Heart left ventricle (tissue), 16 donors: ENCODE results near the gene APOB. TPM values are rescaled to one million over a fixed set of nuclear protein-coding genes. Genes with fewer than 3 reads are reported as not detected.

Experiments
- ATAC-seq, 4 donors: fragments of 200-7000 bp; cut with Tn5 transposase; one replicate each; pipeline ENCODE4 v1.9.1; 2020 to 2022; ENCODE audit warnings: moderate library complexity in 4 of 4, mild to moderate bottlenecking in 3 of 4, moderate number of reproducible peaks in 1 of 4
- DNase-seq, 5 donors: peaks; one replicate each; pipeline ENCODE4 v3.0.0-alpha.2; 2020
- H3K27ac ChIP-seq, 12 donors: fragments of 200-600 bp; sonication (generic) in 4 of 12; one replicate each; pipeline versions ENCODE4 v1.5.0 to v1.8.0; 2016 to 2022; ENCODE audit warnings: mild to moderate bottlenecking in 2 of 12
- H3K27me3 ChIP-seq, 9 donors: fragments of 200-600 bp; sonication (generic) in 2 of 9; one replicate each; pipeline versions ENCODE4 v1.5.1 to v1.8.0; 2016 to 2022; ENCODE audit warnings: mild to moderate bottlenecking in 3 of 9
- H3K36me3 ChIP-seq, 9 donors: fragments of 200-600 bp; sonication (generic) in 2 of 9; one replicate each; pipeline versions ENCODE4 v1.5.0 to v1.8.0; 2018 to 2022; ENCODE audit warnings: mild to moderate bottlenecking in 2 of 9
- H3K4me1 ChIP-seq, 12 donors: fragments of 200-600 bp; sonication (generic) in 4 of 12; one replicate each; pipeline versions ENCODE4 v1.5.0 to v1.8.0; 2016 to 2022; ENCODE audit warnings: mild to moderate bottlenecking in 3 of 12
- H3K4me3 ChIP-seq, 12 donors: fragments of 200-600 bp; sonication (generic) in 4 of 12; one replicate each; pipeline versions ENCODE4 v1.5.0 to v1.8.0; 2017 to 2022; ENCODE audit warnings: mild to moderate bottlenecking in 9 of 12, moderate library complexity in 4 of 12
- H3K9me3 ChIP-seq, 12 donors: fragments of 200-600 bp; sonication (generic) in 4 of 12; one replicate each; pipeline versions ENCODE4 v1.5.0 to v1.8.0; 2016 to 2022; ENCODE audit warnings: mild to moderate bottlenecking in 1 of 12
- POLR2A ChIP-seq, 2 donors: fragments of 450-650 bp; IDR thresholded peaks; one replicate each; pipeline ENCODE4 v1.6.1; 2017; ENCODE audit warnings: antibody characterized with exemption in 2 of 2, mild to moderate bottlenecking in 2 of 2, moderate library complexity in 2 of 2
- WGBS, 4 donors: extraction: QIAGEN DNeasy Blood & Tissue Kit in 2 of 4; methylation state at CpG; one replicate each; pipeline versions ENCODE4 v1.1.5 to v1.1.7; 2013 to 2018; 5-methylcytosine and 5-hydroxymethylcytosine counted together
- intact Hi-C, 10 donors: fragments of 100-400 bp; cut with DNase I; formaldehyde crosslinking; loops; one replicate each; pipeline versions ENCODE4 v1.11.1 to v1.14.2; 2022
- polyA plus RNA-seq, 2 donors: library from polyadenylated mRNA; stranded (reverse); fragments of 200-250 nt; gene quantifications; one replicate each; pipeline ENCODE4 v1.2.3, GENCODE V29; 2013
- total RNA-seq, 9 donors: library from RNA; depleted of rRNA in 2 of 9; stranded (reverse); fragments of >200 nt in 2 of 9; fragmentation: NEBNext Ultra II Directional in 3 of 9; extraction: Animal tissue kit (Norgen Biotek cat#: 25700) in 3 of 9; gene quantifications; one replicate each; pipeline versions ENCODE4 v1.1.0 to v1.2.4, GENCODE V29; 2016 to 2023
- TF ChIP-seq, protein P1 (sequence below), 12 donors: fragments of 200-600 bp; sonication (generic) in 4 of 12; IDR thresholded peaks; one replicate each; pipeline versions ENCODE4 v1.5.0 to v1.8.0; 2018 to 2022; ENCODE audit warnings: antibody characterized with exemption in 12 of 12, mild to moderate bottlenecking in 5 of 12
- donor health status: ischemic (EF 13 %, LVEDD 7.1; RV severe dilation, severe dysfunction).
- donor health status: healthy with polysubstance abuse.
- donor health status: DM: no; HTN: yes; CAD: no.
- donor health status: DM: no; HTN: no; CAD: no.
- donor health status: ischemic (EF 25% LVEDD 6.9; RV normal size, moderate dysfunction).
- donor health status: ischemic (EF 25% LVEDD 5.7; RV mildly dilated, moderate dysfunction).
- donor health status: healthy.
- donor health status: DM: yes; HTN: yes; CAD: no.
- donor health status: ischemic (EF 35%, LVEDD 5.7; RV mildly dilated, moderate dysfunction).
- donor health status: nonischemic (EF 11% LVEDD 7.7; RV severe dilation, severe dysfunction).
- donor health status: DM: yes; HTN: yes; CAD: no.
- donor health status: PGD.
- donor health status: ischemic (EF 29% LVEDD 5.4; RV normal size, mild dysfunction).
- donor health status: nonischemic (EF 23%, LVEDD 6.1; RV moderate dilation, normal function).

Gene APOB
- total and polyA plus RNA-seq, 11 donors = 0.72 to 55.6 (median 11.3) TPM

DNA sequence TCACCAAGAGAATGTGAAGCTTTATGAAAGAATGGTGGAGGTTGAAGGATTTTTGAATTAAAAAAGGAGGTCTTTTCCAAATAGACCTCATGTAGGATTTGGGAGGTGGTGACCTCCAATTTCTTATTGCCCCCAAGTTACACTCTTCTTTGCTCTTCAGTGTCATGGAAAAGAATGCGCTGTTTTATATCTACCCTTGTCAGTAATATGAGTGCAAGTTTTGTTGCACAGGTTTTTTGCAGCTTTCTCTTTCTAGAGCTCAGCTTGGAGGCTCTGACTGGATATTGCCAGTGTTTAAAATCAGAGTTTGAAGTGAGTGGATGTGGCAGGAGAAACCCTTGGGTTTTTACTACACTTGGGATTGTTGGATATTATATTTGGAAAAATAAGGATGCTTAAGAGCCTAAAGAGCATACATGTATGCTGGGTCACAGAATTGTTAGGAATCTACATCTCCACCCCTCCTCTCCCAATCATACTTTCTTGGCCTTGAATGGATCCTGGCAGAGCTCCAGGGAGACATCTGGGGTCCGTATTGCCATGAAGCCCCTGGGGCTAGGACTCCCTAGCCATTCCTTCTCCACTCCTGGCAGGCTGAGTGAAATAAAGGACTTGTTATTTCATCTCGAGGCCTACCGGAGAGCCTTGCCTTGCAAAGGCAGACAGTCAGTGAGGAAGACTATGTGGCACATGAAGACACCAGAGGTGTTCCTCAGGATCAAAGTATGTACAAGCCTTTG lies 43.8 kb downstream of the APOB start:
- DNase-seq = no peak
- 62 to 73% (median 68%) methylated on average over 4 of the region's 4 CpGs for WGBS, 4 donors
- Histone ChIP-seq H3K9me3 (no peaks in the 10 kb centered on the region), H3K4me3 (no peak overlapping the region), H3K4me1 (no peaks in the 10 kb centered on the region), H3K36me3 (peaks cover 0 to 4% (median 0%) of the 10 kb centered on the region in 9 donors), H3K27ac (no peak overlapping the region), H3K27me3 (no peaks in the 10 kb centered on the region)
- ATAC-seq = no peak
- intact Hi-C loops = no loop called here
- TF ChIP-seq, protein P1, sequence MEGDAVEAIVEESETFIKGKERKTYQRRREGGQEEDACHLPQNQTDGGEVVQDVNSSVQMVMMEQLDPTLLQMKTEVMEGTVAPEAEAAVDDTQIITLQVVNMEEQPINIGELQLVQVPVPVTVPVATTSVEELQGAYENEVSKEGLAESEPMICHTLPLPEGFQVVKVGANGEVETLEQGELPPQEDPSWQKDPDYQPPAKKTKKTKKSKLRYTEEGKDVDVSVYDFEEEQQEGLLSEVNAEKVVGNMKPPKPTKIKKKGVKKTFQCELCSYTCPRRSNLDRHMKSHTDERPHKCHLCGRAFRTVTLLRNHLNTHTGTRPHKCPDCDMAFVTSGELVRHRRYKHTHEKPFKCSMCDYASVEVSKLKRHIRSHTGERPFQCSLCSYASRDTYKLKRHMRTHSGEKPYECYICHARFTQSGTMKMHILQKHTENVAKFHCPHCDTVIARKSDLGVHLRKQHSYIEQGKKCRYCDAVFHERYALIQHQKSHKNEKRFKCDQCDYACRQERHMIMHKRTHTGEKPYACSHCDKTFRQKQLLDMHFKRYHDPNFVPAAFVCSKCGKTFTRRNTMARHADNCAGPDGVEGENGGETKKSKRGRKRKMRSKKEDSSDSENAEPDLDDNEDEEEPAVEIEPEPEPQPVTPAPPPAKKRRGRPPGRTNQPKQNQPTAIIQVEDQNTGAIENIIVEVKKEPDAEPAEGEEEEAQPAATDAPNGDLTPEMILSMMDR (IDR thresholded peaks at IDR 0.05) = no peak
- TF ChIP-seq POLR2A (IDR thresholded peaks at IDR 0.05) = no peak

DNA sequence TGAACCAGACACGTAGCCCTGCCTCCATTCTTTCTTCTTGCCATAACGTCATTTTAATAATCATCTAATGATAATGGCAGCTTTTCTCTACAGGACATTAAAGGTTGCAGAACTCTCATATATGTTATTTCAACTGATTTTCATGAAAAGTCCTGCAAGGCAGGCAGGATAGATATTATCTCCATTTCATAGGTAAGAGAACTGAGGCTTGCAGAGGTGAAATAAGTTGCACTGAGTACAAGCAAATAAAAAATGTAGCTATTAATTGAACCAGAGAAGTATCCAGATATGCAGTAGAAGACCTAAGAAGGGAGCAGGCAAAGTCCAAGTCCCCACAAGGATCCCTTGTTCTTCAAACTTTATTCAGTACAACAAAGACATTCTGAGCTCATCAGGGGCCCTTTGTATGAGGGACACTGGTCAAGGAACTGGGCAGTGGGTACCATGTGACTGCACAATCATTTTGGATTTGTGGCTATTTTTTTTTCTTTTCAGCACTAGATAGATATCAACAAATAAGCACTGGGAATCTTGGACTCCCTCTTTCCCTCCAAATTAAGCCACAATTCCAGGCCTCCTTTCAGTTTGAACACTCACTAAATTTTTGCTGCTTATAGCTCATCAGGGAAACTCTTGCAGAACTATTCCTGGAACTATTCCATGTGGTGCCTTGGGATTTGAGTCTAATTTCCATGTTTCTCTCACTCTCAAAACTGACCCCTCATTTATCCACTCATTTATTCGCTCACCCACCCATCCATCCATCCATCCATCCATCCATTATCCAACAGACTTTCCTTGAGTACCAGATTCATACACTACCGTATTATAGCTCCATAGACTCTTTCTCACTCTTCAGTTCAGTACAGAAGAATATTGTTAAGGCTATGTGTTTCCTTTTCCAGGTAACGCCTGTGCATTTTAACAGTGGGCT lies 44.6 kb downstream of the APOB start:
- Histone ChIP-seq H3K27ac (no peak overlapping the region), H3K4me1 (no peaks in the 10 kb centered on the region), H3K4me3 (no peak overlapping the region), H3K27me3 (peaks cover 0 to 1% (median 0%) of the 10 kb centered on the region in 9 donors), H3K36me3 (peaks cover 0 to 4% (median 0%) of the 10 kb centered on the region in 9 donors), H3K9me3 (no peaks in the 10 kb centered on the region)
- intact Hi-C loops = no loop called here
- TF ChIP-seq, protein P1 (IDR thresholded peaks at IDR 0.05) = no peak
- TF ChIP-seq POLR2A (IDR thresholded peaks at IDR 0.05) = no peak
- ATAC-seq = no peak
- DNase-seq = no peak
- WGBS, 4 donors = 85 to 89% (median 89%) methylated on average over 5 of the region's 5 CpGs

DNA sequence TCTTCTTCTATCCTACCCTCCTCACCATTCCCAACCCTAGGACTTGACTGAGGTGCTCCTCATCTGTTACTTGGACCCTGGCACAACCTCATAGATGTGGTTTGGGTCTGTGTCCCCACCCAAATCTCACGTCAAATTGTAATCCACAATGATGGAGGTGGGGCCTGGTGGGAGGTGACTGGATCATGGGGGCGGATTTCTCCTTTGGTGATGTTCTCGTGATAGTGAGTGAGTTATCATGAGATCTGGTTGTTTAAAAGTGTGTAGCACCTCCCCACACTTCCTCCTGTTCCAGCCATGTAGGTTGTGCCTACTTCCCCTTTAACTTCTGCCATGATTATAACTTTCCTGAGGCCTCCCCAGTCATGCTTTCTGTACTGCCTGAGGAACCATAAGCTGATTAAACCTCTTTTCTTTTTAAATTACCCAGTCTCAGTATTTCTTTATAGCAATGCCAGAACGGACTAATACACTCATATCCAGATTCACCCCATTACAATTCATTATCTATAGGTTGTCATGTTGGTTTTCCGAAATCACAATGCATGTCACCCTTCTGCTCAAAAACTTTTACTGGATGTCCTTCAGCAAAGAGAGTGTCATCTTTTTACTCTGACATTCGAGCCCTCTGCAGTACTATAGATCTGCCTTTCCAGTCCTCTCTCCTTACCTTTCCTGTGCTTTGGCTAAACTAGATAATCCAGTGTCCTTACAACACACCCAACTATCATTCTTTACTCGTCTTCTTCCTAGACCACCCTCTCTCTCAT lies 45.7 kb downstream of the APOB start:
- ATAC-seq (no peak), DNase-seq (no peak)
- no peaks in the 10 kb centered on the region for H3K4me1 ChIP-seq
- intact Hi-C loops = no loop called here
- TF ChIP-seq, protein P1 (IDR thresholded peaks at IDR 0.05) = no peak
- TF ChIP-seq POLR2A (IDR thresholded peaks at IDR 0.05) = no peak
- no peak overlapping the region for H3K27ac ChIP-seq
- H3K27me3 ChIP-seq = peaks cover 0 to 8% (median 0%) of the 10 kb centered on the region in 9 donors
- H3K9me3 ChIP-seq = no peaks in the 10 kb centered on the region
- H3K4me3 ChIP-seq = no peak overlapping the region
- WGBS, 4 donors = 71 to 76% (median 75%) methylated on average over 7 of the region's 7 CpGs
- no peaks in the 10 kb centered on the region for H3K36me3 ChIP-seq
